Ishikawa (cell line): Measurements from ENCODE around the gene MBNL1.

Source experiments
- CEBPB ChIP-seq: IDR thresholded peaks from 2 replicates; pipeline ENCODE4 v1.6.1; 2012
- CREB1 ChIP-seq: IDR thresholded peaks from 2 replicates; pipeline ENCODE4 v1.6.1; 2012; ENCODE audit warnings: low read depth
- EGR1 ChIP-seq: IDR thresholded peaks from 2 replicates; pipeline ENCODE4 v1.6.1; 2012
- EP300 ChIP-seq: IDR thresholded peaks from 2 replicates; pipeline ENCODE4 v1.6.1; 2012; ENCODE audit warnings: borderline replicate concordance
- FOXM1 ChIP-seq: IDR thresholded peaks from 2 replicates; pipeline ENCODE4 v1.6.1; 2012; ENCODE audit warnings: low read depth, borderline replicate concordance
- MAX ChIP-seq: IDR thresholded peaks from 2 replicates; pipeline ENCODE4 v1.6.1; 2012
- NFIC ChIP-seq: IDR thresholded peaks from 2 replicates; pipeline ENCODE4 v1.6.1; 2012
- RAD21 ChIP-seq: IDR thresholded peaks from 2 replicates; pipeline ENCODE4 v1.6.1; 2012; ENCODE audit warnings: low read depth
- REST ChIP-seq: IDR thresholded peaks from 2 replicates; pipeline ENCODE4 v1.6.1; 2012; ENCODE audit warnings: low read depth, mild to moderate bottlenecking
- TAF1 ChIP-seq: IDR thresholded peaks from 2 replicates; pipeline ENCODE4 v1.6.1; 2012; ENCODE audit warnings: low read depth, mild to moderate bottlenecking
- TCF12 ChIP-seq: IDR thresholded peaks from 2 replicates; pipeline ENCODE4 v1.6.1; 2012; ENCODE audit warnings: low read depth
- TEAD4 ChIP-seq: IDR thresholded peaks from 2 replicates; pipeline ENCODE4 v1.6.1; 2012
- USF1 ChIP-seq: IDR thresholded peaks from 2 replicates; pipeline ENCODE4 v1.6.1; 2012
- YY1 ChIP-seq: IDR thresholded peaks from 2 replicates; pipeline ENCODE4 v1.6.1; 2012; ENCODE audit warnings: low read depth
- ZBTB7A ChIP-seq: IDR thresholded peaks from 2 replicates; pipeline ENCODE4 v1.6.1; 2012; ENCODE audit warnings: low read depth

MBNL1 gene

GRCh38 chr3:152459572-152459971 is 190.8 kb downstream of the MBNL1 start:
- TF ChIP-seq TAF1 = no peak
- TF ChIP-seq FOXM1 = no peak
- TF ChIP-seq EGR1 = no peak
- no peak for TF ChIP-seq RAD21
- no peak for TF ChIP-seq EP300
- TF ChIP-seq ZBTB7A = no peak
- no peak for TF ChIP-seq NFIC
- no peak for TF ChIP-seq TEAD4
- TF ChIP-seq YY1 = no peak
- TF ChIP-seq MAX = no peak
- TF ChIP-seq CEBPB = no peak
- TF ChIP-seq CREB1 = no peak
- no peak for TF ChIP-seq REST
- no peak for TF ChIP-seq USF1
- TF ChIP-seq TCF12 = no peak

GRCh38 chr3:152460936-152461335 is 192.2 kb downstream of the MBNL1 start:
- TF ChIP-seq NFIC = no peak
- TF ChIP-seq FOXM1 = no peak
- no peak for TF ChIP-seq USF1
- no peak for TF ChIP-seq REST
- TF ChIP-seq TCF12 = no peak
- no peak for TF ChIP-seq EP300
- no peak for TF ChIP-seq CREB1
- TF ChIP-seq ZBTB7A = no peak
- TF ChIP-seq EGR1 = no peak
- TF ChIP-seq TEAD4 = no peak
- no peak for TF ChIP-seq TAF1
- TF ChIP-seq CEBPB = no peak

- no peak for TF ChIP-seq CEBPB
- no peak for TF ChIP-seq CREB1
- TF ChIP-seq FOXM1 = no peak
- no peak for TF ChIP-seq NFIC
- TF ChIP-seq EP300 = no peak
- TF ChIP-seq YY1 = no peak
- TF ChIP-seq ZBTB7A = no peak
- no peak for TF ChIP-seq USF1
- no peak for TF ChIP-seq MAX
- no peak for TF ChIP-seq TEAD4
- no peak for TF ChIP-seq RAD21
- no peak for TF ChIP-seq EGR1
- no peak for TF ChIP-seq REST
- TF ChIP-seq TCF12 = no peak
- no peak for TF ChIP-seq TAF1
These were observed 192.7 kb downstream of the MBNL1 start for GRCh38 chr3:152461460-152461859.

- TF ChIP-seq CREB1 = no peak
- no peak for TF ChIP-seq REST
- TF ChIP-seq ZBTB7A = no peak
- no peak for TF ChIP-seq EGR1
- TF ChIP-seq YY1 = no peak
- TF ChIP-seq NFIC = no peak
- no peak for TF ChIP-seq TCF12
- no peak for TF ChIP-seq FOXM1
- TF ChIP-seq RAD21 = no peak
These were observed 198.1 kb downstream of the MBNL1 start for GRCh38 chr3:152466784-152467183.
